GM08714 (cell line): ENCODE data around the gene CTNNA3.

Source experiments
- H3K4me3 ChIP-seq: fragments of 200-500 bp; sonication (Bioruptor generic); 2 replicates; pipeline ENCODE4 v1.5.1; 2014; ENCODE audit warnings: mild to moderate bottlenecking, low read length, inconsistent platforms
- ZNF274 ChIP-seq: IDR thresholded peaks from 2 replicates; pipeline ENCODE4 v1.6.1; 2012; ENCODE audit warnings: mild to moderate bottlenecking, low read depth, low read length

CTNNA3 gene

DNA sequence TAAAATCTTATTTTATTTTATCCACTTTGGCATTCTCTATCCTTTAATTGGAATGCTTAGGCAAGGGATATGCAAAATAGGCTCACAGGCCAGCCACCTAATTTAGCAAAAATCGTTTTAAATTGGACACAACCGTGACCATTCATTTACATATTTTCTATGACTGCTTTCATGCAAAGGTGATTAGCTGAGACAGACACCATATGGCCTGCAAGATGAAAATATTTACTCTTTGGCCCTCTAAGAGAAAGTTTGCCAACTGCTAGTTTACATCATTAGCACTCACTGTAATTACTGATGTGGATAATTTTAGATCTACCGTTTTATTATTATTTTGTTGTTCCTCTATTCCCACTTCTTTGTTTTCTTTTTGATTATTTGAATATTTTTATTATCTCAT lies 1145.6 kb downstream of the CTNNA3 start:
- TF ChIP-seq ZNF274: no peak
- H3K4me3 ChIP-seq: no peak overlapping the region

GRCh38 chr10:66538908-66539307 lies 1157.1 kb downstream of the CTNNA3 start:
- no peak overlapping the region for H3K4me3 ChIP-seq
- no peak for TF ChIP-seq ZNF274

DNA sequence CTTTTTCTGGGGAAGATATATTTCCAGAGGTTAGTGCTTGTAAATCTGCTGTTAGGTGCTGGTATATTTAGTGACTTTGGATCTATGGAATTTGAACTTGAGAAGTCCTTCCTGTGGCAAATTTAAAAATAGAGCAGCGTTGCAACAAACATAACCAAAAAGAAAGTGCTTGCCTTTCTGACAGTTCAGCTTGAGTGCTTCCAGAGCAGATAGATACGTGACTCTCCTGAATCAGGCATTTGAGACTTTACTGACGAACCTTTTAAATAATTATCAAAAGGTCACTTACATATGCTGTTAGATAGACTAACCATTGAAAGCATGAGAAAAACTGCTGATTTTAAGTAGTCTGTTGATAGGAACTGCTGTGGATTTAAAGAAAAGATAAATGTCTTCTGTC lies 1157.6 kb downstream of the CTNNA3 start:
- H3K4me3 ChIP-seq: no peak overlapping the region
- TF ChIP-seq ZNF274: no peak

DNA sequence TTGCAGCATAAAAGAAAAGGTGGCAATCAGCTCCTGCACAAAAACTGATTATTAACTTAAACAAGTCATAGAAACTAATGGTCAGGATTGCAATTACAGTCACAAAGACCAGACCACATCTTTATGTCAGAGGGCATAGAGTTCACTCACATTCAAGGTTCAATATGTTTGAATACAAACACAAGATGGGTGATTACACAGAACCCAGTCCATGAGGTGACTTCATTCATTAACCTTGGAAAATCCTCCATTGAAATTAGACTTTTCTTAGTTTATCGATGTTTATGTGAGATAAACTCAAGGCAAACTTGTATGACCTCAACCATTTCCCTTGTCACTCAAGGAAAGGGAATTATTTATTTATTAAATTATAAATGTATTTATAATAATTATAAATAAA lies 1158.8 kb downstream of the CTNNA3 start:
- TF ChIP-seq ZNF274: no peak
- no peak overlapping the region for H3K4me3 ChIP-seq

- TF ChIP-seq ZNF274: no peak
- no peak overlapping the region for H3K4me3 ChIP-seq
These were observed 1160.6 kb downstream of the CTNNA3 start for GRCh38 chr10:66535439-66535838.

DNA sequence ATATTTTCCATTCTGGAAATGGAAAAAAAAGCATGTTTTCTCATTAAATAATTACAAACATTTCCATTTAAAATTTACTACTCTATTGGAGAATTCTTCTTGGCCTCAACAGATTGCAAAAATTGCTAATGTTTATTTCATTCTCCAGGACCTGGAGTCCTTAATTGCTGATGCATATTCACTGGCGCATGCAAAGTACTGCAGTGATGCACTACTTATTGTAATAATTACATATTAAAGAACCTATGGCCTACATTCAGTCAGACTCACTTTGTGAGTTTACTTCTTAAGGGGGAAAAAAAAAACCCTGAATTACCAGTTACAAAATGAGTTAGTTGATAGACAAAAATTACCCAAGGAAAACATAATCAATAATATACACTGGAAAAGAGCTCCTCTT lies 1161.1 kb downstream of the CTNNA3 start:
- H3K4me3 ChIP-seq: no peak overlapping the region
- TF ChIP-seq ZNF274: no peak

DNA sequence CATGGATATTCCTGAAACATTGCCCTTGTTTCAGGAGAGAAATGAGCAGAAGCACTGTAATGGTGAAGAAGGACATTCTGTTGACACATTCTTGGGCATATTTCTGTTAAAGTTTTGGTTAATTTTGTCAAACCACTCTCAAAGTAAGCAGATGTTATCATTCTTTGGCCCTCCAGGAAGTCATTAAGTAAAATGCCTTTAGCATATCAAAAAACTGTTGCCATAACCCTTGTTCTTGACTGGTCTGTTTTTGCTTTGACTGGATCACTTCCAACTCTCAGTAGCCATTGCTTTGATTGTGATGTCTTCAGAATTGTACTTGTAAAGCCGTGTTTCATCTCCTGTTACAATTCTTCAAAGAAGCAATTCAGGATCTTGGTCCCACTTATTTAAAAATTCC lies 1174.5 kb downstream of the CTNNA3 start:
- no peak for TF ChIP-seq ZNF274
- H3K4me3 ChIP-seq: no peak overlapping the region

- no peak for TF ChIP-seq ZNF274
- H3K4me3 ChIP-seq: no peak overlapping the region
These were observed 1176.4 kb downstream of the CTNNA3 start for GRCh38 chr10:66519616-66520015.

- H3K4me3 ChIP-seq: no peak overlapping the region
- no peak for TF ChIP-seq ZNF274
These were observed 1181.3 kb downstream of the CTNNA3 start for GRCh38 chr10:66514666-66515065.

DNA sequence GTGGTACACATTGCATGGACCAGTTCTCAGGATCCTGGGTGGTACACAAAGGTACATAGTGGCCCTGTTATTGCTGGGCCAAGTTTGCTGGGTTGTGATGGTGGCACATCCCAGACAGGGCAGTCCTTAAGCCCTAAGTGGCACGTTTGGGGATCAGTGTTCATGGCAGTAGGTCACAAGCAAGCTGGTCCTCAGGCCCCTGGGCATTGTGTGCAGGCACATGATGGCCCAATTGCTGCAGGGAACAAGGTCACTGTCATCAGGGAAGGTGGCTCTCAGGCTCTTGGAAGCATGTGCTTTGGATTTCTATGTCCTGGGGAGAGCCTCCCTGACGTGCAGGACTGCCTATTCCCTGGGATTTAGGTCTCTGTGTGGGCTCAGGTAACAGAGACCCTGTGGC lies 1182.5 kb downstream of the CTNNA3 start:
- no peak overlapping the region for H3K4me3 ChIP-seq

DNA sequence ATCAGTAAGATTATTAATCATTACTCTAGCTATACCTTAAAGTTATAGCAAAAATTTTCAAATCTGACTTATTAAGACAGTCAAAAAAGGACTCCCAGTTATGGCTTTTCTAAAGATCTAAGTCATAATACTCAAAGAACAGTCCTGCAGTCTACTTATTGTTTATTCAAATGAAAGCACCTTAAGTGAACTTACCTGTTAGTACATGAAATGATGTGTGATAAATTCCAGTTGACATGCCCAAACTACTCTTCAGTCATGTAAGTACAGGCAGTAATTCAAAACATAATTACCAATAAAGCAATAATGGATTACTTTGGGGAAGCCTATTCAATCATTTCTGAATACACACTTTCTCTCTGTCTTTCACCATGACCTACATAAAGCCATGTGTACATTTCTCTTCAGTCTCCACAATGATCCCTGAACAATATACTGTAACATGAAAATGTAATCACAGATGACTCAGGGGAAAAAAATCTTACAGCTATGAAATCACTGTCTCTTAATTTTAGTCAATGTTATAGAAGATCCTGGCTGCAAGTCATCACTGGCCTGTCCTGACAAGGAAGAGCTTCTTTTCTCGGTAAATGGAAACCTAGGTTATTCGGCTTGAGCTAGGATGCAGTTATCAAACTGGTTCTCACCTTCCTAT lies 1190.9 kb downstream of the CTNNA3 start:
- no peak overlapping the region for H3K4me3 ChIP-seq
- no peak for TF ChIP-seq ZNF274

More for the DNA sequence above, 1182.5 kb downstream of the CTNNA3 start:
- TF ChIP-seq ZNF274: no peak

- no peak for TF ChIP-seq ZNF274
- no peak overlapping the region for H3K4me3 ChIP-seq
These were observed 1194.6 kb downstream of the CTNNA3 start for GRCh38 chr10:66501356-66501755.

DNA sequence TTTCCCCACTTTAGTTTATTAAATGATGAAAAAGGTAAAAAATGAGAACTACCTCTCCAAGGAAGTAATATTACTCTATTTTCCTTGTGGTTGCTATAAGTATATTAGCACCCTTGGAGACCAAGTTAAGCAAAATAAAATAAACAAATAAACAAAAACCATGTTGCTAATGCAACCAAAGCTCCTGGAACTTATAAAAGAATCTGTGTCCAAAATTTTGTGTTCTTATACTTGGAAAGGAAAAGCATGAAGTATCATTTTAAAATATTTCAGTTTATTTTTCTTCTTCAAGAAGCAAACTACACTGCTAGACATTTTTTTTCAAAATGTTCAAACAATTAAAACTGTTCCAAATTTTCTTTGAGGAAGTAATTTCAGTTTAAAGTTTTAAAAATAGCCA lies 1212.0 kb downstream of the CTNNA3 start:
- TF ChIP-seq ZNF274: no peak
- H3K4me3 ChIP-seq: no peak overlapping the region

GRCh38 chr10:66472156-66472555 lies 1223.8 kb downstream of the CTNNA3 start:
- no peak for TF ChIP-seq ZNF274
- no peak overlapping the region for H3K4me3 ChIP-seq

- TF ChIP-seq ZNF274: no peak
- no peak overlapping the region for H3K4me3 ChIP-seq
These were observed 1229.0 kb downstream of the CTNNA3 start for GRCh38 chr10:66467042-66467441.

DNA sequence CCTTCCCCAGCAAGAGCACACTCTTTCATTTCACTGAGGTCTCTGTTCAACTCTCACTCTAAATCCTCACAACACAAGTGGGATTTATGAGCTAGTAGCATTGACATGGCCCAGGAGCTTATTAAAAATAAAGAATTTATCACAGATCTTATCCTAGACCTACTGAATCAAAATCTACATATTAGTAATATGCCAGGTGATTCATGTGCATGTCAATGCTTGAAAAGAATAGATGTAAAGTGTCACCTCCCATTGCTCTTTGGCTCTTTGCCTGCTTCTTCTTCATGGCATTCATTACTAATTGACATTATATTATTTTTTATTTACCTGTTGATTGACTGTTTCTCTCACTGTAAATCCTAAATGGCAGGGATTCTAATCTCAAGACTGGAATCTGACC lies 1229.4 kb downstream of the CTNNA3 start:
- TF ChIP-seq ZNF274: no peak
- H3K4me3 ChIP-seq: no peak overlapping the region
